Stimulated activated CD8-positive, alpha-beta memory T cell treated with anti-CD3 and anti-CD28 coated beads, Interleukin-12 subunit alpha, Interleukin-12 subunit beta, amount 100 ng/mL, for 1 hour (primary cell): ENCODE data around the gene HEXA.
"Not testable (repeated sequence)": the region's sequence is repeated elsewhere in the genome, so short reads cannot be mapped to it uniquely, and the experiment has no call there.

Experiments used
- DNase-seq: peaks from one replicate; pipeline ENCODE4 v3.0.0-alpha.2; 2020; ENCODE audit warnings: low read depth

The HEXA gene

GRCh38 chr15:72375846-72376581 lies at the start of gene HEXA:
HEXA (minus strand) TSS chr15:72376014; CDS start chr15:72375972, 42 bp downstream.
- DNase-seq, result peak; percentile 93

- no peak for DNase-seq
These were observed 47.4 kb upstream of the HEXA start for GRCh38 chr15:72423256-72423655.

GRCh38 chr15:72421484-72421883 lies 45.7 kb upstream of the HEXA start:
- no peak for DNase-seq

GRCh38 chr15:72420576-72420975 lies 44.8 kb upstream of the HEXA start:
- DNase-seq, result no peak

- DNase-seq, result not testable (repeated sequence)
These were observed 44.0 kb upstream of the HEXA start for GRCh38 chr15:72419768-72420167.

GRCh38 chr15:72415304-72415703 lies 39.5 kb upstream of the HEXA start:
- no peak for DNase-seq

GRCh38 chr15:72413337-72413736 lies 37.5 kb upstream of the HEXA start:
- not testable (repeated sequence) for DNase-seq

- no peak for DNase-seq
These were observed 35.7 kb upstream of the HEXA start for GRCh38 chr15:72411544-72411943.

GRCh38 chr15:72411111-72411510 lies 35.3 kb upstream of the HEXA start:
- no peak for DNase-seq

- no peak for DNase-seq
These were observed 31.1 kb upstream of the HEXA start for GRCh38 chr15:72406936-72407335.

- no peak for DNase-seq
These were observed 29.0 kb upstream of the HEXA start for GRCh38 chr15:72404841-72405240.

GRCh38 chr15:72404356-72404755 lies 28.5 kb upstream of the HEXA start:
- DNase-seq, result no peak

GRCh38 chr15:72402726-72403125 lies 26.9 kb upstream of the HEXA start:
- DNase-seq, result no peak

- DNase-seq, result no peak
These were observed 22.8 kb upstream of the HEXA start for GRCh38 chr15:72398648-72399047.

GRCh38 chr15:72397796-72398588 lies 22.2 kb upstream of the HEXA start, which contains the start of gene TMEM202:
TMEM202 (plus strand) TSS chr15:72398305; CDS start chr15:72398327, 22 bp downstream.
- DNase-seq, result no peak

- not testable (repeated sequence) for DNase-seq
These were observed 20.5 kb upstream of the HEXA start for GRCh38 chr15:72396331-72396730.

- DNase-seq, result no peak
These were observed 13.4 kb upstream of the HEXA start for GRCh38 chr15:72389231-72389630.

GRCh38 chr15:72387741-72388140 lies 11.9 kb upstream of the HEXA start:
- DNase-seq, result no peak

GRCh38 chr15:72382146-72382545 lies 6.3 kb upstream of the HEXA start:
- no peak for DNase-seq

- no peak for DNase-seq
These were observed 4.9 kb upstream of the HEXA start for GRCh38 chr15:72380743-72381142.

- DNase-seq, result no peak
These were observed 4.1 kb upstream of the HEXA start for GRCh38 chr15:72379856-72380430.

- not testable (repeated sequence) for DNase-seq
These were observed 3.3 kb upstream of the HEXA start for GRCh38 chr15:72379106-72379505.

- DNase-seq, result no peak
These were observed 1.5 kb upstream of the HEXA start for GRCh38 chr15:72377331-72377730.
